ENCODE data around the gene RUSC2.
"Not testable (repeated sequence)": the region's sequence is repeated elsewhere in the genome, so short reads cannot be mapped to it uniquely, and the experiment has no call there.

RUSC2 gene

DNA sequence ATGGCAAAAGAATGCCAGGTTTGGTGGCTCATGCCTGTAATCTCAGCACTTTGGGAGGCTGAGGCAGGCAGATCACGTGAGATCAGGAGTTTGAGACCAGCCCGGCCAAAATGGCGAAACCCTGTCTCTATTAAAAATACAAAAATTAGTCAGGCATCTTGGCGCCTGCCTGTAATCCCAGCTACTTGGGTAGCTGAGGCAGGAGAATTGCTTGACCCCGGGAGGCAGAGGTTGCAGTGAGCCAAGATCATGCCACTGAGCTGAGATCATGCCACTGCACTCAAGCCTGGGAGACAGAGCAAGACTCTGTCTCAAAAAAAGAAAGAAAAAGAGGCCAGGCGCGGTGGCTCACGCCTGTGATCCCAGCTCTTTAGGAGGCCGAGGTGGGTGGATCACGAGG lies 8.3 kb downstream of the RUSC2 start:
- not testable (repeated sequence) for DNase-seq

- DNase-seq: no peak
These were observed 9.3 kb downstream of the RUSC2 start for GRCh38 chr9:35499029-35499700.

GRCh38 chr9:35499701-35500030 lies 9.8 kb downstream of the RUSC2 start:
- DNase-seq: no peak

DNA sequence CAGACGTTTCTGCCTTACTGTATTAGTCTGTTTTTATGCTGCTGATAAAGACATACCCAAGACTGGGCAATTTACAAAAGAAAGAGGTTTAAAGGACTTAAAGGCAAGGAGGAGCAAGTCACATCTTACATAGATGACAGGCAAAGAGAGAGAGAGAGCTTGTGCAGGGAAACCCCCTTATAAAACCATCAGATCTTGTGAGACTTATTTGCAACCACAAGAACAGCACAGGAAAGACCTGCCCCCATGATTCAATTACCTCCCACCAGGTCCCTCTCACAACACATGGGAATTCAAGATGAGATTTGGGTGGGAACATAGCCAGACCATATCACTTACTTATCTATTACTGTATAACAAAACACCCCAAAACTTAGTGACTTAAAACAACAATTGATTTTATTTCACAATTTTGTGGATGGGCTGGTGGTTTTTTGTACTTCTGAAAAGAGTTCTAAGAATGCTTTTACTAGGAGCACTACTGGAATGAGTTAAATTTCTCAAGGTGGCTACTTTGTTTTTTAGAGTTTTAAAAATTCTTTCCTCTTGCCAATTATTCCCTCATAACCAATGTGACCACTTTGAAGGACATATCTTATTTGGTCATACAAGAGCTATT lies 10.3 kb downstream of the RUSC2 start:
- DNase-seq: no peak

- DNase-seq: no peak
These were observed 12.0 kb downstream of the RUSC2 start for GRCh38 chr9:35501946-35502345.

GRCh38 chr9:35506359-35506758 lies 16.4 kb downstream of the RUSC2 start:
- no peak for DNase-seq

DNA sequence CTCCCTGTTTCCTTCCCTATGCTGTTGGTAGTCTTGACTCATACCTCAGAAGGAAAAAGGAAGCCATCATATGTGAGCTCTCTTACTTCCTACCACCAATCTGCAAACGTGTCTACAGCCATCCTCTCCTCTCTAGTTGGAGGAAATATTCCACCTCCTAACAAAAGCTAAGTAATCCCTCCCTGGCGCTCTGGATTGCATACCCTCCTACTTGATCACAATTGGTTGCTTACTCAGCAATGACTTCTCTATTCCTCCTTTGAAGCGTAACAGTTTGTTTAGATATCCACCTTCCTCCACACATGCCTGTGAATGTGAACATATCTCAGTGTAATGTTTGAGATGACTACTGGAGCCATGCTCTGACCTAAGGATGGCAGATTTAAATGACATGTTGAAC lies 18.2 kb downstream of the RUSC2 start:
- no peak for DNase-seq

DNA sequence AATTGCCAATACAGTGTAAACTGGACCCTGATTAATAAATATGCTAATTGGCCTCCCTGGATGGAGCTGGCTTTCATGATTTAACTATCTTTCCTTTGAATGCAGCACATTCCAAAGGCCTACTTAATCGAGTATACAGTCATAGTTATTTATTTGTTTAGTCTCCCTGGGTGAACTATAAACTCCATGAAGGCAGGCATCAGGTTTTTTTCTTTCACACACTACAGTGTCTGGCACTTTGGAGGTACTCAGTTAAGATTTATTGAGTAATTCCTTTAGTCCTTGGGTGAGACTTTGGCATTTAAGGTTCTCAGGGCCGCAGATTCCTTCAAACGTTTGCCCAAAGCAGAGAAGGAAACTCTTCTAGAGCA lies 20.5 kb downstream of the RUSC2 start:
- peak in 1 of 2 experiments; percentile 49 for DNase-seq

- DNase-seq: peak; percentile 85 to 98
These were observed 21.0 kb downstream of the RUSC2 start for GRCh38 chr9:35510754-35511428.

DNA sequence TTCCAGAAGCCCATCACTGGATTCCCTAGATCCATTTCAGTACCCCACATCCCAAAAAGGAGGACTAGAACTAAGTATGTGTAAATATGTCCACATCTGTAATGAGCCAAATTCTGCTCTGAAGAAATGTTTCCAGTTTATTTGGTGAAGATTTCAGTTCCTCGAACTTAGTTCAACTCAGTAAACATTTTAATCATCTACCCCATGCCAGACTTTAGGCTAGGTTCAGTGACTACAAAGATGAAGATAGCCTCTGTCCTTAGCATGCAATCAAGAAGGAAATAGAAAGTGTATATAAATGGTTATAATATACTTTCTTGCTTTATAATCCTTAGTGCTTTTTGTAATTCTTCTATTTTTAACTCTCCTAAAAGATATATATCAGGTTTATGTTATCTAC lies 21.5 kb downstream of the RUSC2 start:
- DNase-seq: peak in 1 of 2 experiments; percentile 46

DNA sequence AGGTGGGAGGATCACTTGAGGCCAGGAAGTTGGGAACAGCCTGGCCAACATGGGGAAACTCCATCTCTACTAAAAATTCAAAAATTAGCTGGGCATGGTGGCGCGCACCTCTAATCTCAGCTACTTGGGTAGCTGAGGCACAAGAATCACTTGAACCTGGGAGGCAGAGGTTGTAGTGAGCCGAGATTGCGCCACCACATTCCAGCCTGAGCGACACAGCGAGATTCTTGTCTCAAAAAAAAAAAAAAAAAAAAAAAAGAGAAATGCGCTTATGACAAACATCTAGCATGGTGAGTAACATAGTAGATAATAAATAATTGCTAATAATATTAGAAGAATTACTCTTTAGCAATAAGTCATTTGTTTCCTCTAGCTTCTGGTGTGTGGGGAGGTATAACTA lies 25.9 kb downstream of the RUSC2 start:
- DNase-seq: no peak

DNA sequence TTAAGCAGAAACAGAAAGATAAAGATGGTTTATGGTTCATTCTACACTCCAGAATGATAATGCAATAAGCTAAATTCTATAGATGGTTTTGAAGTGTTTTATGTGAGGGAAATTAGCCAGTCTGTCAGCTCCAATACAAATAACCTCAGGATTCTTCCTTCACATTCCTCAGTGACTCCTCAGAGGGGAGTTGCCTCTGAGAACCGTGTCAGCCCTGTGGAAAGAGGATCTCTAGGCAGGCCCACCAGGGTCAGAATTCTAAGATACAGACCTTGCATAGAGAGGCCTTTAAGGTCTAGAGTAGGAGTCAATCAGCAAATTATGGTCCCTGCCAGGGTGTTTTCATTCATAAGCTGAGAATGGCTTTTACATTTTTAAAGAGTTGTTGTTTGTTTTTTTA lies 26.6 kb downstream of the RUSC2 start:
- peak; percentile 48 to 82 for DNase-seq

- no peak for DNase-seq
These were observed 27.2 kb downstream of the RUSC2 start for GRCh38 chr9:35517131-35517530.

GRCh38 chr9:35517552-35518224 lies 27.8 kb downstream of the RUSC2 start:
- DNase-seq: no peak

DNA sequence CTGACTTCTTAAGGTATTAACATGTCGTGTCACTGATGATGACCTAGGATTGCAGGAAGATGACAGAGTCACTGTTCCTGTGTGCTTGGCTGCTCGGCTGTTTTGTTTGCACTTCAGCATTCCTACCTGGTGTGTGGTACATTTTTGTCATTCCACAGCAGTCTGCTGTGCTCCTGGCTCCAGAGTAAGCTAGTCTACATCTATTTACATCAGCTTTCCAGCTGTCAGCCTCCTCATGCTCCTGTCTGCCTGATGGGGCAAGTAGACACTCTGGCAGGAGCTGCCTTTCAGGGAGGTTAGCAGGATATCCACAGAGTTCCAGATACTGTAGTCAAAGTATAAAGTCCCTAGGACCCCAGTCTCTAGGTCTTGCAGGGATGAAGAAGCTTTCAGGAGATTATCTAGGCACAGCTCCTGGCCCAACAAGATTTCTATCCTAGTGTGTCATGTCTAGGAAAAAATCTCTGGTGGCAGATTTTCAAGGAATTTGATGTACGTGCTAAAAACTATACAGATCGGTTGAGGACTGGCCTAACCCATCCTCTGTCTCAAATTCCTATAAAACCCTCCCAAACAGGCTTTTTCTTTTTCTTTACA lies 28.4 kb downstream of the RUSC2 start:
- DNase-seq: peak; percentile 83 to 94

DNA sequence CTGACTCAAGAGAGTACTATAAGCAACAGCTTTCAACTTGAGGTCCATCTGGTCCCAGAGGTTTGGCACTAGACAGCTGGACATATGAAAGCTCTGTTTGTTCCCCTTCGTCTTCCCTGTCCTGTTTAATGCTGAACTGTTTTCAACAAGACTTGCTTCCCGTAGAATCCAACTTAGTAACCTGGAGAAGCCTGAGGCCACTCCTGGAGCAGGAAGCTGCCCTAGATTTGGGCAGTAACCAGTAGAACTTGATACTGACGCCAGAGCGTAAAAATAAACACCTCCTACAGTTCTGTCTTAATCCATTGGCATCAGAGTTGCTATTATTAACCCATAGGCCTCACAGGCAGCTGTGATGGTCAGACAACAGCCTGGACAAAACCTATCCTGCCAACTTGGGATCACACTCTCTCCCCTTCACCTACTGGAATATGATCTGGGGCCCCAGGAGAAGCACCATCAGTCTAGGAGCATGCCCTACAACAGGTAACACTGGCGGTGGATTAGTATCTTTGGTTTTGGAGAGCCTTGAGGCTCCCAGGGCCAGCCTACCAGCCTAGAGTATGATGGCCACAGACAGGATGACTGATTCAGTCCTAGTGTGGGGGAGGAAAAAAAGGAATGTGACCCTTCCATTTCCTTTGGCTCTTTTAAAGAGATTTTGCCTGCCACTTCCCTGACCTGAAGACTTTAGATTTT lies 29.2 kb downstream of the RUSC2 start:
- DNase-seq: peak in 1 of 2 experiments; percentile 32

DNA sequence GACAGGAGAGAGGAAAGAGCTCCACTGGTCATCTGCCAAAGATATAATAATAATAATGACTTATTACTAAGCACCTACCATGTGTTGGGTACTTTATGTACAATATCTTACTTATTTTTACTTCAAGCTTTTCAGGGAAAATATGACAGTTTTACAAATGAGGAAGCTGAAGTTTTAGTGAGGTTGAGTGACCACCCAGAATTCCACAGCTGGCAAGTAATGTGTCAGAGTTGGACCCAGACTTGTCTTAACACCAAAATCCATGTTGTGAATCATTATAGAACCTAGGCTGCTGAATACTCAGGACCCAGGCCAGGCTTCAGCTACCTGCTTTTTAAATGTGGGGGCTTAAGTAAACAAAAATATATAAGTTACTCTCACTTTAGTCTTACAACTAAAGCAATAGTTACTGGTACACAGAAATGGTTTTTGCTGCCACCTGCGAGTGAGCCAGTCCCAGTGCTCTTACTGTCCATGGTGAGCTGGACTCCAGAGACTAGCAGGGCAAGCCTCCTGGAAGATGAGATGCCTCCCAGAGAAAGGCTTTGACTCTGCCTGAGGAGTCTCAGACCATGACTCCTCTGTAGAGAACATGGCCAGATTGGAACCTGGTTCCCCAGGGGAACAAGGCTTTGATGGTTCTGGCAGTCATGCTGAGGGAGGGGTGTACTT lies 29.9 kb downstream of the RUSC2 start:
- DNase-seq: no peak

DNA sequence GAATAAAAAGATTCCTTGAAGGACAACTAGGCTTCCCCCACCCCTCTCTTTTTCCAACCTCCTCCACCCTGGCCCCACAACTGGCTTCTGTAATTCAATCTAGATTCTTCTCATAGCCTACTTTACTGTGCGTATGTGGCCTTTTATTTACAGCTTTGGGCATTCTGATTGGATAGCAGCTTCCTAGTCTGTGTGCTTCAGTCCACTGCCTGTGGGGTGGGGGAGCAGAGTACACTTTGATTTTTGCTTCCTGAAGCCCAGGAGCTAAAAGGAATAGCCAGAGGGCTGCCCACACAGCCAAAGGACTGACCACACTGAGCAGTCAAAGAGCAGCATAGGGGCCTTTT lies 30.4 kb downstream of the RUSC2 start:
- no peak for DNase-seq

DNA sequence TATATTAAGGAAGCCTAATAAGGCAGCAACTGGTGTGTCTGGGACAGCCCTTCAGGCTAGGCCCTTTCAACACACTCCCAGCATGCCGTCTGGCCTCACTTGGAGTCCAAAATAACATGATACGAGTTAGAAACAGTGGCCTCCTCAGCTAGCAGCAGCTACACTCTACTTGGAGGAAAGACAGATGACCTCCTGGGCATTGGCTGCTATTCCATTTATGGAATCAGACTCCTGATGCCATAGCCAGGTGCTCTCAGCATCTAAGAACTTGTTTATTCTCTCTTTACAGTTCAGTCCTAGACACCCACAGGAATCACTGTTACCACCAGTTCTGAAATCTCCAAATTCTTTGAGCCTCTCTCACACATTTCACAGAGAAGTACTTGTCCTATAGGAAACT lies 31.8 kb downstream of the RUSC2 start:
- peak in 1 of 2 experiments; percentile 7 for DNase-seq

- no peak for DNase-seq
These were observed 32.3 kb downstream of the RUSC2 start for GRCh38 chr9:35522187-35522586.

DNA sequence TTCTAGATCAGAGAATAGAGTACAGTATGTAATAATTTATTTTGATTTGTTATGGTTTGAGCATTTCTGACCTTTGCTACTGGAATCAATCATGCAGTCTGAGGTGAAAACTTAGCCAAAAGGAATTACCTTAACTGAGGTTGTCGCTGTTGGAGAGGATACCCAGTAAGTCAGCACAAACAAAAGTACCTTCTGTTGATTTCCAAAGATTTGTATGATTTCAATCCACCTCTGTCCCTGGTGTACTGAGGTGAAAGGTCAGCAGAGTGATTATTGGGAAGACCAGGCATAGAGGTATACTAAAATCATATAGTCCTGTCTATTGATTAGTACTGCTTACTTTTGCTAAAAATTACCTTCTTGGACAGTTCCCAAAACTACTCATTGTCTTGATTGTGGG lies 32.8 kb downstream of the RUSC2 start:
- DNase-seq: no peak

GRCh38 chr9:35523556-35523955 lies 33.6 kb downstream of the RUSC2 start:
- not testable (repeated sequence) for DNase-seq

Data from SW 1271 (cell line).